Endothelial cell of umbilical vein (primary cell): ENCODE data around the gene ARHGAP32.

Experiments
- EZH2 ChIP-seq: IDR thresholded peaks from 2 replicates; pipeline ENCODE4 v1.6.1; 2012; ENCODE audit warnings: borderline replicate concordance, low read depth, mild to moderate bottlenecking, moderate library complexity, low read length, inconsistent platforms; ENCODE audit not compliant: severe bottlenecking
- GATA2 ChIP-seq: IDR thresholded peaks from 2 replicates; pipeline ENCODE4 v1.7.0; 2011; ENCODE audit warnings: low read depth, mild to moderate bottlenecking, moderate library complexity, mixed read lengths, low read length; ENCODE audit not compliant: insufficient read length, insufficient read depth
- MYC ChIP-seq: IDR thresholded peaks from one replicate; pipeline ENCODE4 v1.6.1; 2011; ENCODE audit warnings: mild to moderate bottlenecking, low read depth, low read length
- POLR2A ChIP-seq: IDR thresholded peaks from 2 replicates; pipeline ENCODE4 v1.6.1; 2012; ENCODE audit warnings: low read depth, mild to moderate bottlenecking, control low read depth, low read length
- POLR2AphosphoS5 ChIP-seq: IDR thresholded peaks from 2 replicates; pipeline ENCODE4 v1.6.1; 2012; ENCODE audit warnings: low read depth, mild to moderate bottlenecking, control low read depth, low read length, moderate library complexity; ENCODE audit not compliant: insufficient read depth
- TF ChIP-seq, protein P1 (sequence below), 2 donors: IDR thresholded peaks; 1 replicate in 1 of 2; 2 replicates in 1 of 2; pipeline ENCODE4 v1.5.1; 2011; ENCODE audit warnings: low read length in 2 of 2, mild to moderate bottlenecking in 2 of 2, moderate library complexity in 2 of 2, control low read depth in 1 of 2, inconsistent platforms in 1 of 2, low read depth in 1 of 2; ENCODE audit not compliant: insufficient read depth in 1 of 2; ENCODE audit errors: extremely low read depth in 1 of 2

DNA sequence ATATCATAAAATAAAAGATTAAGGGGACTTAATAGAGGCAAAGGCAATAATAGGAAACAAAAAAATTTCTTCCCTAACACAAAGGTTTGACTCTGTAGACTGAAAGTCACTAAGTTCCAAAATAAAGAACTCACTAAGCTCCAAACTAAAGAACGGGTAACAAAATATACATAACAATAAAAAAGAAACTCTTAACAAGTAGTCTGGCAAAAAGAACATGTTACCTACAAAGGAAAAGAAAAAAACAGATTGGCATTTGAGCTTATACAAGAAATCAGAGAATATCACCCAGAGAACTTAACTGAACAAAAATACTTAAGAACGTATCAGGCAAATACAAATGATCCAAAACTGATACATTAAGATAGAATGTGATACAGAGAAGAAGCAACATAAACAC, 7.5 kb downstream of the ARHGAP32 start:
- TF ChIP-seq POLR2AphosphoS5 = no peak
- TF ChIP-seq POLR2A = no peak
- TF ChIP-seq, protein P1, sequence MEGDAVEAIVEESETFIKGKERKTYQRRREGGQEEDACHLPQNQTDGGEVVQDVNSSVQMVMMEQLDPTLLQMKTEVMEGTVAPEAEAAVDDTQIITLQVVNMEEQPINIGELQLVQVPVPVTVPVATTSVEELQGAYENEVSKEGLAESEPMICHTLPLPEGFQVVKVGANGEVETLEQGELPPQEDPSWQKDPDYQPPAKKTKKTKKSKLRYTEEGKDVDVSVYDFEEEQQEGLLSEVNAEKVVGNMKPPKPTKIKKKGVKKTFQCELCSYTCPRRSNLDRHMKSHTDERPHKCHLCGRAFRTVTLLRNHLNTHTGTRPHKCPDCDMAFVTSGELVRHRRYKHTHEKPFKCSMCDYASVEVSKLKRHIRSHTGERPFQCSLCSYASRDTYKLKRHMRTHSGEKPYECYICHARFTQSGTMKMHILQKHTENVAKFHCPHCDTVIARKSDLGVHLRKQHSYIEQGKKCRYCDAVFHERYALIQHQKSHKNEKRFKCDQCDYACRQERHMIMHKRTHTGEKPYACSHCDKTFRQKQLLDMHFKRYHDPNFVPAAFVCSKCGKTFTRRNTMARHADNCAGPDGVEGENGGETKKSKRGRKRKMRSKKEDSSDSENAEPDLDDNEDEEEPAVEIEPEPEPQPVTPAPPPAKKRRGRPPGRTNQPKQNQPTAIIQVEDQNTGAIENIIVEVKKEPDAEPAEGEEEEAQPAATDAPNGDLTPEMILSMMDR (IDR thresholded peaks at IDR 0.05; ENCODE audit: extremely low read depth in 1 of 2, insufficient read depth in 1 of 2, low read depth in 1 of 2, low read length in 2 of 2) = no peak
- TF ChIP-seq EZH2 = no peak
- no peak for TF ChIP-seq GATA2
- TF ChIP-seq MYC = no peak
